ENCODE data around the gene ERMP1. TPM values are rescaled to one million over a fixed set of nuclear protein-coding genes. Genes with fewer than 3 reads are reported as not detected.

Gene ERMP1
- total RNA-seq, 1 donor from 2014 or later: 57.7 TPM

DNA sequence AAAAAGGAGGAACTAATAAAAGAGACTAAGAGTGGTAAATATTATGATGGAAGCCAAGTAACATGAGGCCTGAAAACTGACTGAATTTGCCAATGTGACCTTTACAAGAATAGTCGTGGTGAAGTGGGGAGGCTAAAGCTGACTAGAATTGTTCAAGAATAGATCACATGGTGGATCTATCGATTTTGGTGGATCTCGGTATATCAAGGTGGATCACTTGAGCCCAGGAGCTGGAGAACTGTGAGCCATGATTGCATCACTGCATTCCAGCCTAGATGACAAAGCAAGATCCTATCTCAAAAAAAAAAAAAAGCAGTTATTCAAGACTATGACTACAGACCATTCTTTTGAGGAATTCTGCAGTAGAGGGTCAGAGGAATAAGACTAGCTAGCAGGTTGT is 15.1 kb downstream of the ERMP1 start:
- peaks cover 4% of the 10 kb centered on the region for H3K4me1 Mint-ChIP-seq (ENCODE audit: unreplicated experiment)
- H3K9me3 Mint-ChIP-seq: peaks cover 5% of the 10 kb centered on the region
- no peaks in the 10 kb centered on the region for H3K27me3 Mint-ChIP-seq
- DNase-seq (ENCODE audit: extremely low spot score, unreplicated experiment): no peak
- peak overlapping the region; percentile 39 for H3K4me3 Mint-ChIP-seq
- peaks cover 22% of the 10 kb centered on the region for H3K36me3 Mint-ChIP-seq
- peak overlapping the region; percentile 67 for H3K27ac Mint-ChIP-seq
- TF ChIP-seq, protein P1, sequence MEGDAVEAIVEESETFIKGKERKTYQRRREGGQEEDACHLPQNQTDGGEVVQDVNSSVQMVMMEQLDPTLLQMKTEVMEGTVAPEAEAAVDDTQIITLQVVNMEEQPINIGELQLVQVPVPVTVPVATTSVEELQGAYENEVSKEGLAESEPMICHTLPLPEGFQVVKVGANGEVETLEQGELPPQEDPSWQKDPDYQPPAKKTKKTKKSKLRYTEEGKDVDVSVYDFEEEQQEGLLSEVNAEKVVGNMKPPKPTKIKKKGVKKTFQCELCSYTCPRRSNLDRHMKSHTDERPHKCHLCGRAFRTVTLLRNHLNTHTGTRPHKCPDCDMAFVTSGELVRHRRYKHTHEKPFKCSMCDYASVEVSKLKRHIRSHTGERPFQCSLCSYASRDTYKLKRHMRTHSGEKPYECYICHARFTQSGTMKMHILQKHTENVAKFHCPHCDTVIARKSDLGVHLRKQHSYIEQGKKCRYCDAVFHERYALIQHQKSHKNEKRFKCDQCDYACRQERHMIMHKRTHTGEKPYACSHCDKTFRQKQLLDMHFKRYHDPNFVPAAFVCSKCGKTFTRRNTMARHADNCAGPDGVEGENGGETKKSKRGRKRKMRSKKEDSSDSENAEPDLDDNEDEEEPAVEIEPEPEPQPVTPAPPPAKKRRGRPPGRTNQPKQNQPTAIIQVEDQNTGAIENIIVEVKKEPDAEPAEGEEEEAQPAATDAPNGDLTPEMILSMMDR (conservative IDR thresholded peaks at IDR 0.05): no peak

DNA sequence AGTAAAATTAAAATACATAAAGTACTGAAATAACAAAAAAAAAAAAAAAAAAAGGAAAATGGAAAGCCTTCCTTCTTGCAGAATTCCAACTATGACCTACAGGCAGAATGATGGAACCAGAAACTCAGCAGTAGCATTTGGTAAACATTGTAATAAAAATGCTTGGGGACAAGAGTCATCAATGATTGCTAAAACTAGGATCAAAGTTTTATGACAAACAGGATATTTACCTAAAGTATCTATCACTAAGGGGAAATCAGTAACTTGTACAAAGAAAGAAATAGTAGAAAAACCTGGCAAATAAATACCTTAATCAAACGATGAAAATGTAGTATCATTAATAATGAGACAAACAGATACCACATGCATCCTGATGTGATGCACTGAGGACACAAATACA is 17.5 kb downstream of the ERMP1 start:
- TF ChIP-seq, protein P1 (conservative IDR thresholded peaks at IDR 0.05): no peak
- no peak for DNase-seq (ENCODE audit: extremely low spot score, unreplicated experiment)
- Mint-ChIP-seq H3K27ac (peak overlapping the region; percentile 9), H3K4me1 (ENCODE audit: unreplicated experiment) (peaks cover 4% of the 10 kb centered on the region), H3K9me3 (peaks cover 5% of the 10 kb centered on the region), H3K4me3 (no peak overlapping the region), H3K36me3 (peaks cover 35% of the 10 kb centered on the region), H3K27me3 (no peaks in the 10 kb centered on the region)

DNA sequence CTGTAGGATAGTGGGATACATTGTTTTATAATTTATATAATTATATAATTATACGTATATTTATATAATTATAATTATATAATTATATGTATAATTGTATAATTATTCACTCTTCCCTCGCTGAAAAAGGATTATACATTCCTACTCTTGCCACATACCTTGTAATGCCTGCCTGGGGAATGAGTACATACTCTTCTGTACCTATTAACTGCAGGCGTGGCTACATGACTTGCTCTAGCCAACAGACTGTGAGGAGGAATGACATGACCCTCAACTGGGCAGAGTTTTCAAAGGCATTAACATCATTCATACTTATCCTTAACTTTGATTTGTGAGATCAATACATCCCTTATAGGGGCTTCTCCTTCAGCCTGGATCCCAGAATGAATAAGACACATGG is 19.1 kb downstream of the ERMP1 start:
- peaks cover 37% of the 10 kb centered on the region for H3K36me3 Mint-ChIP-seq
- DNase-seq (ENCODE audit: extremely low spot score, unreplicated experiment): no peak
- H3K27me3 Mint-ChIP-seq: no peaks in the 10 kb centered on the region
- no peak overlapping the region for H3K27ac Mint-ChIP-seq
- peaks cover 4% of the 10 kb centered on the region for H3K4me1 Mint-ChIP-seq (ENCODE audit: unreplicated experiment)
- TF ChIP-seq, protein P1 (conservative IDR thresholded peaks at IDR 0.05): no peak
- H3K4me3 Mint-ChIP-seq: no peak overlapping the region
- H3K9me3 Mint-ChIP-seq: peaks cover 5% of the 10 kb centered on the region

GRCh38 chr9:5811751-5812150 is 21.2 kb downstream of the ERMP1 start:
- Mint-ChIP-seq H3K27ac (no peak overlapping the region), H3K4me1 (ENCODE audit: unreplicated experiment) (no peaks in the 10 kb centered on the region), H3K36me3 (peaks cover 29% of the 10 kb centered on the region), H3K9me3 (no peaks in the 10 kb centered on the region), H3K27me3 (no peaks in the 10 kb centered on the region), H3K4me3 (no peak overlapping the region)
- TF ChIP-seq, protein P1 (conservative IDR thresholded peaks at IDR 0.05): no peak
- DNase-seq (ENCODE audit: extremely low spot score, unreplicated experiment): no peak

DNA sequence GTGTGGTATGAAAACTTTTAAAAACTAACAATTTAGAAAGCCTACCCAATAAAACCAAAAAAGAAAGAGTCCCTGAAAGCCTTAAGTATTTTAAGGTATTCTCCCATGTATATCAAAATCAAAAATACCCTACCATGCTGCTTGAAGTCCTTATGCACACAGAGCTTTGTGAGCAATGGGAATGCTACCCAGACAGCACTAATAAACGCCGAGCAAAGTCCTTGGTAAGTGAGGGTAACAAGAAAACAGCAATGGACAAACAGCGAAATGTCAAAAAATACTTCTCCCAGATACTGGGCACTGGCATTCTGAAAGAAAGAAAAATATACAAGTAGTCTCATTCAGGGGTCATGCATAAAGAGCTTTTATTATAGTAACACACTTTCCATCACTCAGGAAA is 27.4 kb downstream of the ERMP1 start:
- TF ChIP-seq, protein P1 (conservative IDR thresholded peaks at IDR 0.05): no peak
- no peak overlapping the region for H3K27ac Mint-ChIP-seq
- H3K9me3 Mint-ChIP-seq: no peaks in the 10 kb centered on the region
- peaks cover 10% of the 10 kb centered on the region for H3K4me1 Mint-ChIP-seq (ENCODE audit: unreplicated experiment)
- no peak for DNase-seq (ENCODE audit: extremely low spot score, unreplicated experiment)
- peaks cover 9% of the 10 kb centered on the region for H3K36me3 Mint-ChIP-seq
- H3K4me3 Mint-ChIP-seq: no peak overlapping the region
- H3K27me3 Mint-ChIP-seq: no peaks in the 10 kb centered on the region

GRCh38 chr9:5801739-5802113 is 31.2 kb downstream of the ERMP1 start:
- H3K27ac Mint-ChIP-seq: peak overlapping the region; percentile 5
- peaks cover 15% of the 10 kb centered on the region for H3K4me1 Mint-ChIP-seq (ENCODE audit: unreplicated experiment)
- no peaks in the 10 kb centered on the region for H3K27me3 Mint-ChIP-seq
- no peak overlapping the region for H3K4me3 Mint-ChIP-seq
- no peak for DNase-seq (ENCODE audit: extremely low spot score, unreplicated experiment)
- H3K9me3 Mint-ChIP-seq: no peaks in the 10 kb centered on the region
- peaks cover under 1% of the 10 kb centered on the region for H3K36me3 Mint-ChIP-seq
- TF ChIP-seq, protein P1 (conservative IDR thresholded peaks at IDR 0.05): no peak

Measured in type B pancreatic cell (in vitro differentiated cells).